C4-2B (cell line): ENCODE results near the gene TRAK1.
A peak's percentile ranks its signal among the peaks of the same experiment; 100 is the strongest.

Experiments used
- H3K27ac ChIP-seq: fragments of 450-650 bp; 2 replicates; pipeline ENCODE4 v1.5.1; 2017
- CTCF ChIP-seq: fragments of 450-650 bp; conservative IDR thresholded peaks from 2 replicates; pipeline ENCODE4 v1.5.1; 2017; ENCODE audit warnings: mild to moderate bottlenecking
- ZFX ChIP-seq: fragments of 450-650 bp; IDR thresholded peaks from 2 replicates; pipeline ENCODE4 v1.6.1; 2017

TRAK1 gene

GRCh38 chr3:42079701-42080452, 11.3 kb upstream of the TRAK1 start:
- peak overlapping the region; percentile 48 for H3K27ac ChIP-seq

DNA sequence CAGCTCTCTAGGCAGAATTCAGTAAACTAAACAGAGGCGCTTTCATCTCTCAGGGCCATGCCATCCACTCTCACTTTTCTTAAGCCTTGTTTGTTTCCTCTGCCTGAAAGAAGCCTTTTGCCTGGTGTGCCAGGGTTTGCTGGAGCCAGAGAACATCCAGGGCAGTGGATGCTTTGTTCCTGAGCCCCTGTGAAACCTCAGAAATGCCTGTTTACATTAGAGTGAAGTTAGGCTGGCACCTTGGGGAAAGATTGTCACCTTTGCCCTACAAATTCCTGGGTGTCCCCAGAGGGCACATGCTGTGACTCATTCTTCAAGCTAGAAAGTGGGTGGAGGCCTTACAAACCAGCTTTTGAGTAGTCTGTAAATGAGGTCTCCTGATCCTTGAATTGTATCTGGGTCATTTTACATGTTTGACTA, 10.7 kb upstream of the TRAK1 start:
- H3K27ac ChIP-seq: peak overlapping the region; percentile 48
- TF ChIP-seq CTCF: no peak

More at GRCh38 chr3:42079701-42080452, 11.3 kb upstream of the TRAK1 start:
- TF ChIP-seq CTCF: no peak
- no peak for TF ChIP-seq ZFX

DNA sequence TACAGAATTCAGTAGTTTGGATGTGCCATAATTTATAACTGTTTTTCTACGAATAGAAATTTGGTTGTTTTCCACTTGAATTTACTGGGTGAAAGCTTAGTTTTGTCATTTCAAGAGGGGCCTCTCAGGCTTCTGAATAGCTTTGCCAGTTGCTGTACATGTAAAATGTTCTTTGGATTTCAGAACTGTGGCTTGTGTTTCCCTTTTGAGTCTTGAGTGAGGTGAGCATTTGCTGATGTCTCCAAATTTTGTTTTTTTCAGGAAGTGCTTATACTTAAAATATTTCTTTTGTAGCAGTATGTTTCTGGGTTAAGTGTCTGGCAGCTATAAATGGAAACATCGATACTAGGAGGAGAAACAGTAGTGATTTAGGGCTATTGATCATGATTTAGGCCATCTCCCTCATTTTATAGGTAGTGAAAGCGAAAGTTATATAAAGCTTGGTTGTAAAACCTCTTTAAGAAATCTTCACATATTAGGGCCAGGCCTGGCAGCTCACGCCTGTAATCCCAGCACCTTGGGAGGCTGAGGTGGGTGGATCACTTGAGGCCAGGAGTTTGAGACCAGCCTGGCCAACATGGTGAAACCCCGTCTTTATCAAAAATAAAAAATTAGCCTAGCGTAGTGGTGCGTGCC, 9.2 kb upstream of the TRAK1 start:
- H3K27ac ChIP-seq: no peak overlapping the region
- TF ChIP-seq CTCF (no peak), ZFX (no peak)

- TF ChIP-seq CTCF (no peak), ZFX (no peak)
- no peak overlapping the region for H3K27ac ChIP-seq
These were observed 6.6 kb upstream of the TRAK1 start for GRCh38 chr3:42084586-42084985.

- no peak for TF ChIP-seq ZFX
These were observed 5.3 kb upstream of the TRAK1 start for GRCh38 chr3:42085641-42086376.

DNA sequence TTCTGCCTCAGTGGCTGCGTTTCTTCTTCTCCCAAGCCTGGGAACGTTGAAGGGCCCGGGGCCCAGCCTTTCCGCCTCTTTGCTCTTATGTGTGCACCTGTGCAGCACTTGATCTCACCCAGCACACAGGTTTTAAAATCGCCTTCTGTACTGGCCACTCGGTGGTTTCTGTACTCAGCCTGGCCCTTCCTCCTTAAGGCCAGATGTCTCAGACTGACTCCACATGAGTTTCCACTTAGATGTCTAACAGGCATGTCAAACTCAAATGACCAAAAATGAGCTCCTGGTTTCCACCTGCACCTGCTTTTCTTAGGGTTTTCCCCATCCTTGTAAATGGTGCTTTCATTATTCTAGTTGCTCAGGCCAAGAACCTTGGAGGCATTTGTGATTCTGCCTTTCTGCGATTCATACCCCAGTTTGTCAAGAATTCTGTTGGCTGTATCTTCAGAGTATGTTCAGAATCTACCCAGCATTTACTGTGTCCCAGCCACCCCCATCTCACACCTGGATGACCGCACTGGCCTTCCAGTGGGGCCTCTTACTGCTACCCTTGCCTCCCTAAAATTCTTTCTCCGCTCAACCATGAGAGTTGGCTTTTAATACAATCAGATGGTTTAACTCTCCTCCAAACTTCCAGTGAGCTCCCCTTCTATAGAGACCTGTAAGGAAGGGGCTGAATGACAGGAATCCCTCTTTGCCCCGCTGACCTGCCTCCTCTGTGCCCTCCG, 2.2 kb upstream of the TRAK1 start:
- no peak overlapping the region for H3K27ac ChIP-seq
- TF ChIP-seq ZFX (no peak), CTCF (no peak)

More at GRCh38 chr3:42085641-42086376, 5.3 kb upstream of the TRAK1 start:
- no peak overlapping the region for H3K27ac ChIP-seq

- TF ChIP-seq ZFX (no peak), CTCF (no peak)
- H3K27ac ChIP-seq: no peak overlapping the region
These were observed 849 bp downstream of the TRAK1 start for GRCh38 chr3:42092006-42092405.
